HEK293 (cell line): ENCODE results near the gene SMCO4.

Experiments used
- CTCF ChIA-PET: fragments of 350-600 bp; formaldehyde crosslinking; extraction: SDS; loops from one replicate; lab custom pipeline; 2021; ENCODE audit warnings: antibody characterized with exemption; lab: Yijun Ruan, JAX
- POLR2A ChIA-PET: fragments of 300-600 bp; formaldehyde crosslinking; extraction: SDS; loops from one replicate; lab custom pipeline; 2020; ENCODE audit warnings: antibody characterized with exemption, inconsistent platforms; lab: Yijun Ruan, JAX
- H3K27ac ChIP-seq: fragments of 200-500 bp; sonication (Bioruptor generic); 2 replicates; pipeline ENCODE4 v1.5.1; 2014; ENCODE audit warnings: low read depth, low read length, control low read depth, inconsistent platforms; ENCODE audit errors: extremely low read depth
- H3K36me3 ChIP-seq, 2 experiments: fragments of 200-500 bp in 1 of 2; sonication (Bioruptor generic) in 1 of 2; 1 replicate in 1 of 2; 2 replicates in 1 of 2; pipeline ENCODE4 v1.5.1; 2014 to 2017; ENCODE audit warnings: inconsistent platforms in 2 of 2, low read length in 2 of 2; ENCODE audit not compliant: control insufficient read depth in 2 of 2, insufficient read depth in 1 of 2
- H3K4me1 ChIP-seq: fragments of 200-500 bp; sonication (Bioruptor generic); 2 replicates; pipeline ENCODE4 v1.5.1; 2014; ENCODE audit warnings: mild to moderate bottlenecking, low read length, inconsistent platforms; ENCODE audit not compliant: control insufficient read depth, insufficient read depth
- H3K4me3 ChIP-seq: 2 replicates; pipeline ENCODE4 v1.5.1; 2011; ENCODE audit warnings: low read depth, mild to moderate bottlenecking, control low read depth, low read length, moderate library complexity
- H3K9me3 ChIP-seq: fragments of 200-500 bp; sonication (Bioruptor generic); 2 replicates; pipeline ENCODE4 v1.5.1; 2014; ENCODE audit warnings: low read depth, low read length, inconsistent platforms; ENCODE audit not compliant: control insufficient read depth, insufficient read depth
- EGR2 ChIP-seq: fragments of 450-650 bp; formaldehyde crosslinking; IDR thresholded peaks from 2 replicates; pipeline ENCODE4 v1.5.1; 2016; ENCODE audit warnings: low read depth, missing biosample characterization, missing genetic modification characterization
- KLF9 ChIP-seq: fragments of 450-650 bp; formaldehyde crosslinking; IDR thresholded peaks from 2 replicates; pipeline ENCODE4 v1.5.1; 2016; ENCODE audit warnings: missing biosample characterization, missing genetic modification characterization, low read depth
- SCRT1 ChIP-seq: fragments of 450-650 bp; formaldehyde crosslinking; IDR thresholded peaks from 2 replicates; pipeline ENCODE4 v1.5.1; 2016; ENCODE audit warnings: missing biosample characterization, missing genetic modification characterization, borderline replicate concordance
- SP7 ChIP-seq: fragments of 450-650 bp; formaldehyde crosslinking; IDR thresholded peaks from 2 replicates; pipeline ENCODE4 v1.5.1; 2016; ENCODE audit warnings: missing biosample characterization, missing genetic modification characterization
- TRIM28 ChIP-seq: IDR thresholded peaks from 2 replicates; pipeline ENCODE4 v1.6.1; 2011; ENCODE audit warnings: low read length, control low read depth, borderline replicate concordance
- ZBTB20 ChIP-seq: fragments of 450-650 bp; formaldehyde crosslinking; IDR thresholded peaks from 2 replicates; pipeline ENCODE4 v1.5.1; 2016; ENCODE audit warnings: missing biosample characterization, missing genetic modification characterization
- ZFP41 ChIP-seq: fragments of 450-650 bp; formaldehyde crosslinking; IDR thresholded peaks from 2 replicates; pipeline ENCODE4 v1.5.1; 2016; ENCODE audit warnings: missing biosample characterization, missing genetic modification characterization, borderline replicate concordance
- ZFP69B ChIP-seq: fragments of 450-650 bp; formaldehyde crosslinking; IDR thresholded peaks from 2 replicates; pipeline ENCODE4 v1.5.1; 2016; ENCODE audit warnings: missing biosample characterization, missing genetic modification characterization
- ZNF121 ChIP-seq: fragments of 450-650 bp; formaldehyde crosslinking; IDR thresholded peaks from 2 replicates; pipeline ENCODE4 v1.5.1; 2016; ENCODE audit warnings: missing biosample characterization, missing genetic modification characterization
- ZNF169 ChIP-seq: fragments of 450-650 bp; formaldehyde crosslinking; IDR thresholded peaks from 2 replicates; pipeline ENCODE4 v1.5.1; 2016; ENCODE audit warnings: missing biosample characterization, missing genetic modification characterization
- ZNF175 ChIP-seq: fragments of 450-650 bp; formaldehyde crosslinking; IDR thresholded peaks from 2 replicates; pipeline ENCODE4 v1.5.1; 2016; ENCODE audit warnings: missing biosample characterization, missing genetic modification characterization
- ZNF202 ChIP-seq: fragments of 450-650 bp; formaldehyde crosslinking; IDR thresholded peaks from 2 replicates; pipeline ENCODE4 v1.5.1; 2016; ENCODE audit warnings: missing biosample characterization, missing genetic modification characterization, borderline replicate concordance
- ZNF223 ChIP-seq: fragments of 450-650 bp; formaldehyde crosslinking; IDR thresholded peaks from 2 replicates; pipeline ENCODE4 v1.5.1; 2016; ENCODE audit warnings: missing biosample characterization, missing genetic modification characterization
- ZNF354C ChIP-seq: fragments of 450-650 bp; formaldehyde crosslinking; IDR thresholded peaks from 2 replicates; pipeline ENCODE4 v1.5.1; 2016; ENCODE audit warnings: missing biosample characterization, missing genetic modification characterization, low read depth, borderline replicate concordance
- ZNF404 ChIP-seq: fragments of 450-650 bp; formaldehyde crosslinking; IDR thresholded peaks from 2 replicates; pipeline ENCODE4 v1.5.1; 2017; ENCODE audit warnings: missing biosample characterization, missing genetic modification characterization
- ZNF473 ChIP-seq: fragments of 450-650 bp; formaldehyde crosslinking; IDR thresholded peaks from 2 replicates; pipeline ENCODE4 v1.5.1; 2017; ENCODE audit warnings: missing biosample characterization, missing genetic modification characterization
- ZNF558 ChIP-seq: fragments of 450-650 bp; formaldehyde crosslinking; IDR thresholded peaks from 2 replicates; pipeline ENCODE4 v1.5.1; 2016; ENCODE audit warnings: missing biosample characterization, missing genetic modification characterization
- ZNF610 ChIP-seq: fragments of 450-650 bp; formaldehyde crosslinking; IDR thresholded peaks from 2 replicates; pipeline ENCODE4 v1.5.1; 2016; ENCODE audit warnings: missing biosample characterization, missing genetic modification characterization, borderline replicate concordance
- ZNF623 ChIP-seq: fragments of 450-650 bp; formaldehyde crosslinking; IDR thresholded peaks from 2 replicates; pipeline ENCODE4 v1.5.1; 2016; ENCODE audit warnings: missing biosample characterization, missing genetic modification characterization
- ZNF624 ChIP-seq: fragments of 450-650 bp; formaldehyde crosslinking; IDR thresholded peaks from 2 replicates; pipeline ENCODE4 v1.5.1; 2017; ENCODE audit warnings: missing biosample characterization, missing genetic modification characterization
- ZNF639 ChIP-seq: fragments of 450-650 bp; formaldehyde crosslinking; IDR thresholded peaks from 2 replicates; pipeline ENCODE4 v1.5.1; 2016; ENCODE audit warnings: missing biosample characterization, missing genetic modification characterization
- ZNF692 ChIP-seq: fragments of 450-650 bp; formaldehyde crosslinking; IDR thresholded peaks from 2 replicates; pipeline ENCODE4 v1.5.1; 2016; ENCODE audit warnings: missing biosample characterization, missing genetic modification characterization
- ZNF704 ChIP-seq: fragments of 450-650 bp; formaldehyde crosslinking; IDR thresholded peaks from 2 replicates; pipeline ENCODE4 v1.5.1; 2016; ENCODE audit warnings: missing biosample characterization, missing genetic modification characterization
- ZNF837 ChIP-seq: fragments of 450-650 bp; formaldehyde crosslinking; IDR thresholded peaks from 2 replicates; pipeline ENCODE4 v1.5.1; 2016; ENCODE audit warnings: missing biosample characterization, missing genetic modification characterization
- ZSCAN30 ChIP-seq: fragments of 450-650 bp; IDR thresholded peaks from 2 replicates; pipeline ENCODE4 v1.5.1; 2018; ENCODE audit warnings: missing biosample characterization, mild to moderate bottlenecking, missing genetic modification characterization, moderate library complexity
- TF ChIP-seq, protein P1 (sequence below): fragments of 450-650 bp; IDR thresholded peaks from 2 replicates; pipeline ENCODE4 v1.5.1; 2018; ENCODE audit warnings: missing biosample characterization, missing genetic modification characterization
- TF ChIP-seq, protein P2 (sequence below): fragments of 450-650 bp; formaldehyde crosslinking; IDR thresholded peaks from 2 replicates; pipeline ENCODE4 v1.5.1; 2017; ENCODE audit warnings: missing biosample characterization, mild to moderate bottlenecking, missing genetic modification characterization, moderate library complexity
- TF ChIP-seq, protein P3 (sequence below): fragments of 450-650 bp; formaldehyde crosslinking; IDR thresholded peaks from 2 replicates; pipeline ENCODE4 v1.5.1; 2017; ENCODE audit warnings: missing biosample characterization, missing genetic modification characterization
- TF ChIP-seq, protein P4 (sequence below): fragments of 450-650 bp; formaldehyde crosslinking; IDR thresholded peaks from 2 replicates; pipeline ENCODE4 v1.5.1; 2017; ENCODE audit warnings: missing biosample characterization, missing genetic modification characterization

The SMCO4 gene

DNA sequence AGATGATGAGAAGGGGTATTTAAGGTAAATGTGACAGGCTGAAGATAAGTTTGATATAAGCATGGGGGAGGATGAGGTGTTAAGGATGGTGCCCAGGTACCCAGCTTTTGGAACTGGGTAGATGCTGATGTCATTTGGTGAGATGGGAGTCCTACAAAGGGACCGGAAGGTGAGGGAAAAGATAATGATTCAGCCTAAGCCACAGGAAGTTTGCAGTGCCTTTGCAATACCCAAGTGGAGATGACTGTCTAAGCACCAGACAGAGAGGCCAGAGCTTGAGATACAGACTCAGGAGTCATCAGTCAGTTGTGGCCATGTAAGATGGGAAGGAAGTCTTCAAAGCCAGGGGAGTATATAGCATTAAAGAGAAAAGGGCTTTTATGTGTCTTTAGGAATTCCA is 30.0 kb upstream of the SMCO4 start:
- ChIA-PET POLR2A (no interaction called here), CTCF (no interaction called here)
- no peaks in the 10 kb centered on the region for H3K4me1 ChIP-seq
- H3K4me3 ChIP-seq = no peak overlapping the region
- no peak for TF ChIP-seq ZNF473
- no peak for TF ChIP-seq ZNF404 (tag by site-specific recombination)
- no peak for TF ChIP-seq ZNF624 (tag by site-specific recombination)
- TF ChIP-seq ZNF692 = no peak
- no peak for TF ChIP-seq ZNF169 (tag by site-specific recombination)
- TF ChIP-seq, protein P1, sequence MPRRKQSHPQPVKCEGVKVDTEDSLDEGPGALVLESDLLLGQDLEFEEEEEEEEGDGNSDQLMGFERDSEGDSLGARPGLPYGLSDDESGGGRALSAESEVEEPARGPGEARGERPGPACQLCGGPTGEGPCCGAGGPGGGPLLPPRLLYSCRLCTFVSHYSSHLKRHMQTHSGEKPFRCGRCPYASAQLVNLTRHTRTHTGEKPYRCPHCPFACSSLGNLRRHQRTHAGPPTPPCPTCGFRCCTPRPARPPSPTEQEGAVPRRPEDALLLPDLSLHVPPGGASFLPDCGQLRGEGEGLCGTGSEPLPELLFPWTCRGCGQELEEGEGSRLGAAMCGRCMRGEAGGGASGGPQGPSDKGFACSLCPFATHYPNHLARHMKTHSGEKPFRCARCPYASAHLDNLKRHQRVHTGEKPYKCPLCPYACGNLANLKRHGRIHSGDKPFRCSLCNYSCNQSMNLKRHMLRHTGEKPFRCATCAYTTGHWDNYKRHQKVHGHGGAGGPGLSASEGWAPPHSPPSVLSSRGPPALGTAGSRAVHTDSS (tag by site-specific recombination) = no peak
- TF ChIP-seq ZNF610 = no peak
- TF ChIP-seq SP7 (tag by site-specific recombination) = no peak
- no peak for TF ChIP-seq ZNF837 (tag by site-specific recombination)
- TF ChIP-seq SCRT1 (tag by site-specific recombination) = no peak
- TF ChIP-seq, protein P2, sequence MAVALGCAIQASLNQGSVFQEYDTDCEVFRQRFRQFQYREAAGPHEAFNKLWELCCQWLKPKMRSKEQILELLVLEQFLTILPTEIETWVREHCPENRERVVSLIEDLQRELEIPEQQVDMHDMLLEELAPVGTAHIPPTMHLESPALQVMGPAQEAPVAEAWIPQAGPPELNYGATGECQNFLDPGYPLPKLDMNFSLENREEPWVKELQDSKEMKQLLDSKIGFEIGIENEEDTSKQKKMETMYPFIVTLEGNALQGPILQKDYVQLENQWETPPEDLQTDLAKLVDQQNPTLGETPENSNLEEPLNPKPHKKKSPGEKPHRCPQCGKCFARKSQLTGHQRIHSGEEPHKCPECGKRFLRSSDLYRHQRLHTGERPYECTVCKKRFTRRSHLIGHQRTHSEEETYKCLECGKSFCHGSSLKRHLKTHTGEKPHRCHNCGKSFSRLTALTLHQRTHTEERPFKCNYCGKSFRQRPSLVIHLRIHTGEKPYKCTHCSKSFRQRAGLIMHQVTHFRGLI (tag by site-specific recombination) = no peak
- no peak for TF ChIP-seq ZNF175 (tag by site-specific recombination)
- TF ChIP-seq ZNF623 (tag by site-specific recombination) = no peak
- no peak for TF ChIP-seq TRIM28
- no peak for TF ChIP-seq EGR2
- TF ChIP-seq ZNF558 (tag by site-specific recombination) = no peak
- H3K27ac ChIP-seq = no peak overlapping the region
- no peaks in the 10 kb centered on the region for H3K36me3 ChIP-seq
- H3K9me3 ChIP-seq = no peaks in the 10 kb centered on the region

- H3K27ac ChIP-seq = no peak overlapping the region
- ChIA-PET POLR2A (no interaction called here), CTCF (no interaction called here)
- H3K36me3 ChIP-seq = no peaks in the 10 kb centered on the region
- H3K9me3 ChIP-seq = no peaks in the 10 kb centered on the region
- no peaks in the 10 kb centered on the region for H3K4me1 ChIP-seq
- H3K4me3 ChIP-seq = no peak overlapping the region
- no peak for TF ChIP-seq KLF9 (tag by site-specific recombination)
- TF ChIP-seq ZBTB20 (tag by site-specific recombination) = no peak
- TF ChIP-seq, protein P3, sequence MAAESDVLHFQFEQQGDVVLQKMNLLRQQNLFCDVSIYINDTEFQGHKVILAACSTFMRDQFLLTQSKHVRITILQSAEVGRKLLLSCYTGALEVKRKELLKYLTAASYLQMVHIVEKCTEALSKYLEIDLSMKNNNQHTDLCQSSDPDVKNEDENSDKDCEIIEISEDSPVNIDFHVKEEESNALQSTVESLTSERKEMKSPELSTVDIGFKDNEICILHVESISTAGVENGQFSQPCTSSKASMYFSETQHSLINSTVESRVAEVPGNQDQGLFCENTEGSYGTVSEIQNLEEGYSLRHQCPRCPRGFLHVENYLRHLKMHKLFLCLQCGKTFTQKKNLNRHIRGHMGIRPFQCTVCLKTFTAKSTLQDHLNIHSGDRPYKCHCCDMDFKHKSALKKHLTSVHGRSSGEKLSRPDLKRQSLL (tag by site-specific recombination) = no peak
- TF ChIP-seq ZFP69B (tag by site-specific recombination) = no peak
- TF ChIP-seq ZNF354C (tag by site-specific recombination) = no peak
- no peak for TF ChIP-seq ZNF639 (tag by site-specific recombination)
- TF ChIP-seq, protein P4, sequence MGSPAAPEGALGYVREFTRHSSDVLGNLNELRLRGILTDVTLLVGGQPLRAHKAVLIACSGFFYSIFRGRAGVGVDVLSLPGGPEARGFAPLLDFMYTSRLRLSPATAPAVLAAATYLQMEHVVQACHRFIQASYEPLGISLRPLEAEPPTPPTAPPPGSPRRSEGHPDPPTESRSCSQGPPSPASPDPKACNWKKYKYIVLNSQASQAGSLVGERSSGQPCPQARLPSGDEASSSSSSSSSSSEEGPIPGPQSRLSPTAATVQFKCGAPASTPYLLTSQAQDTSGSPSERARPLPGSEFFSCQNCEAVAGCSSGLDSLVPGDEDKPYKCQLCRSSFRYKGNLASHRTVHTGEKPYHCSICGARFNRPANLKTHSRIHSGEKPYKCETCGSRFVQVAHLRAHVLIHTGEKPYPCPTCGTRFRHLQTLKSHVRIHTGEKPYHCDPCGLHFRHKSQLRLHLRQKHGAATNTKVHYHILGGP (tag by site-specific recombination) = no peak
- no peak for TF ChIP-seq ZNF704 (tag by site-specific recombination)
- no peak for TF ChIP-seq ZNF202 (tag by site-specific recombination)
- TF ChIP-seq ZSCAN30 (tag by site-specific recombination) = no peak
- TF ChIP-seq ZNF121 (tag by site-specific recombination) = no peak
- TF ChIP-seq ZNF223 (tag by site-specific recombination) = no peak
- TF ChIP-seq ZFP41 (tag by site-specific recombination) = no peak
These were observed 29.4 kb upstream of the SMCO4 start for GRCh38 chr11:93572621-93573020.
